Lung microvascular endothelial cell (primary cell): ENCODE measurements around the gene ANAPC4. TPM values are rescaled to one million over a fixed set of nuclear protein-coding genes. Genes with fewer than 3 reads are reported as not detected.

Source experiments
- DNase-seq, 2 donors: peaks; one replicate each; pipeline versions ENCODE4 v3.0.0 to v3.0.0-alpha.2; 2010; ENCODE audit warnings: low read depth in 2 of 2
- total RNA-seq: library from RNA; depleted of rRNA; stranded (reverse); fragments of >200 nt; gene quantifications from 2 replicates; pipeline ENCODE4 v1.2.1, GENCODE V29; 2014

Gene ANAPC4
- total RNA-seq, 1 donor from 2014 or later: 20.8 TPM

DNA sequence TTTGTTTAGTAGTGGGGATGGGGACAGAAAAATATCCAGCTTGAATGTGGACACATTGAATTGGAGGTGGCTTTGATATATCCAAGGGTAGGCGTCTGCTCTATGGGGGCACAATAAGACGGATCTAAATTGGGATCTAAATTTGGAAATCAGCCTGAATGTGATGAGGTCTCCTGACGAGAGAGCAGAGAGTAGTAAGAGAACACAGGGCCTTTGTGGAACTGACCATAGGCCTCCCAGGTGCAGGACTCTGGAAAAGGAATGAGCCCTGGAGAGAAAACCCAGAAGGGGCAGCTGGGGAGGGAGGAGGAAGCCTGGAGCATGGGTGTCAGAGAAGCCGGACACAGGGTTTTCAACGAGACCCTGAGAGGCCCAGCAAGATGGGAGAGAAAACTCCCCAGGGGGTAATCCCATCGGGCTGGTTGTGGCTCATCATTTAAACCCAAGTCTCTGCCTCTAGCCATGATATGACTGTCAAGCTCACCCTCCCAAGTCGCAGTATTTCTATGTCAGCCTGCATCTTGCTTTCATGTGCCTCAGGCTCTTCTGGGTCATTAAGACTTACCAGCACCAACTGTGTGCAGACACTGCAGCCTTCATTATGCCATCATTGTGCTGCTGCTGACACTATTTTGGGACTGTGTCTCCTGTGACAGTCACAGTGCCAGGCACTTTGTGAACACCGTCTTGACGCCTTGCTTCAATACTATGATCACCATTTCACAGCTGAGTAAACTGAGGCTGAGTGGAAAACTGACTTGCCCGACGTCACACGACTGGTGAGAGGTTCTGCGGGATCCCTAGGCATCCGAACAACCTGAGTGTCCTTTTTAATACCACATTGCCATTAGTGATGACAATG is 57.1 kb downstream of the ANAPC4 start:
- no peak for DNase-seq

DNA sequence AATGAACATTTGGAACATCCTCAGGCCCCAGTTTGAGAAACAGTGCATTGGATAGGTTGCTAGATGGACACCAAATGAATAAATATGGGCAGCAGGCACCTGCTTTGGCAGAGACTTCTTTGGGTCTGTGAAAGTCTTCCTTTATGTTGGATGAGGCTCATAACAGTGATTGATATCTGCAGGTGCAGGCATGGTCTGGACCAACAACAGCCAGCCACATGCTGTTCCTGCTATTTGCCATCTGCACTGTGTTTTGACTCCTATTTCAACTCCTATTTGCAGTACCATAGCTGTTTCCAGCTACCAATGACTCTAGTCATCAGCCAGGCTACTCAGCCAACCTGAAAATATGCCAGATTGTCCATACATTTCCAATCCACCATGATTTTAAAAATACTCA is 60.9 kb downstream of the ANAPC4 start:
- DNase-seq: no peak

DNA sequence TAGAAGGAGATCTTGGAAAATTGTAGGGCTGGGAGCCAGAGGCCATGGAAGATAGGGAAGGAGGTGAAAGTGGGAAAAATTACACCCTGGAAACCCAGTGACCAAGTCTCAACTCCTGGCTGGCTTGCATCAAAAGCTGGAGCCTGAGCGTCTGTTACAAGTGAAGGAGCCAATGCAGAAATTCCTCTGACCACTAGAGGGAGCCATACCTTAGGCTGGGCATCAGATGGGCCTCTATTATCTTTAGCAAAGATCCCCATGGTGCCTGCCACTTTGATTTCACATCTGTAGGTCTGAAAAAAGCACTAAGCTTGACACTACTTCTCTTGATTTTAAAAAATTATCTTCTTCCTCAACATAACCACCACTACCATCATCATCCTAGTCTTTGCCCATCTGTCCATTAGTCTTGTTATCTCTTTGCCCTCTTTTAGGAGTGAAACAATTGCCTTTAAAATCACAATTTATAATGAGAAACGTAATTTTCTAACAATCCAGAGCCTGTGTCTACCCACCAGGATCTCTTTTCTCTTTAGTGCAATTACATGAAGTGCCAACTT is 62.9 kb downstream of the ANAPC4 start:
- peak; percentile 76 to 82 for DNase-seq

DNA sequence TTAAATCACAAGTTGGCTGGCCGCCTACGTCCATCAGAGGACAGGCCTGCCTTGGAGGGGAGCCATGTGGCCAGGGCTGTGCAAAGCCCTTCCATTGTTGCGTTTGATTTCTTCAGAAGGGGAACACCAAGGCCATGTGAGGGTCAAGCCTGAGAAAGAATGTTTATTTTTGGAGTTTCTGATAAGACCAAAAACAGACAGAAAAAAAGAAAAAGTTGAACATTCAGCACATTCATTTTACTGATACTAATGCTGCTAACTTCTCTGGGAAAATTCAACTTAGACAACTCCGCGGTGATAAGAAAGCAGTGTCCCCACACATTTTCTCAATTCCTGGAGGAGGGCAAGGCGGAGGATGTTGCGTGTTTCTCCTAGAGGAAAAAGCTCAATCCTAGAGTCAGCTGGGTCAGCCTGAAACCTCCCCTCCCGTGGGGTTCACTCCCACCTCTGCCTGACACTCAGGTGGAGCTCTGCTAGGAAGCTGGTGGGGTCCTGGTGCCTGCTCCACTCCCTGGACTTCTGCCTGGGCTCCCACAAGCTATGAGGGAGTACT is 63.5 kb downstream of the ANAPC4 start:
- DNase-seq: peak; percentile 54 to 75

DNA sequence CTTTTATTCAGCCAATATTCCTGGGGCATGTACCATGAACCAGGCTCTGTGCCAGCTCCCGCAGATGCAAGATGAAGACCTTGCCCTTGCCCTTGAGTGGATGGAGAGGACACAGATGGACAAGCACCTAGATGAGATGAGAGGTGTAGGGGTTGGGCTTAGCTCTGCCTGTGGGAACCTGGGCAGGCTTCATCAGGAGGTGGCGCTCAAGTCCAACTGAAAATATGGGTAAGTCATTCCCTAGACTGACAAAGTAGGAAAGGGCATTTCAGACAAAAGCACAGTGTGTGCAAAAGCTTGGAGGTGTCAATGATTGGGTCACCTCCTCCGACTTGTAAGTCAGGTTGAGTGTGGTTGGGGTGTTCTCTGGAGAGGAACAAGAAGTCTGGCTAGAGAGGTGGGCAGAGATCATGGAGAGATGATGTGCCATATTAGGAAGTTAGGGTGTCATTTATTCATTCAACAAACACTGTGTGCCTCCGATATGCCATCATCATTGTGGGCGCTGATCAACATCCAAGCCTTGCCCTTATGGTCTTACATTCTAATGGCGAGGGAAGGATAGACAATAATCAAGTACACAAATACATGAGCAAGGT is 64.6 kb downstream of the ANAPC4 start:
- DNase-seq: peak; percentile 79 to 86

DNA sequence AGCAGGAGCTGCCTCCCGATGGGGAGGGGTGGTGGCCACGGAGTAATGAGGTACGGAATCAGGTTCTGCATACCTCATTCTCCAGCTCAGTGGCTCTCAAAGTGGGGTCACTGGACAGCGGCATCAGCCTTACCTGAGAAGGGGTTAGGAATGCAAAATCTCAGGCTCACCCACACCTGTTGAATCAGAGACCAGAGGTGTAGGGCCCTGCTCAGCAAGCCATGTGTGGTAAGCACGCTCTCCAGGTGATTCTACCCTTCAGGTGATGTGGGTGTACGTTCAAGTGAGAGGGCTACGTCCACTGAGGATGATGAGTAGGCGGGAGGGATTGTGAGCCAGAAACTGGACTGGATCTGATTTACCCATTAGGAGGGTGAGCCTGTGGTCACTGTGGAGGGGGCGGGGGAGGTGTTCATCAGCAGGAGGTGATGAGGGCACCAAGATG is 65.8 kb downstream of the ANAPC4 start:
- no peak for DNase-seq

DNA sequence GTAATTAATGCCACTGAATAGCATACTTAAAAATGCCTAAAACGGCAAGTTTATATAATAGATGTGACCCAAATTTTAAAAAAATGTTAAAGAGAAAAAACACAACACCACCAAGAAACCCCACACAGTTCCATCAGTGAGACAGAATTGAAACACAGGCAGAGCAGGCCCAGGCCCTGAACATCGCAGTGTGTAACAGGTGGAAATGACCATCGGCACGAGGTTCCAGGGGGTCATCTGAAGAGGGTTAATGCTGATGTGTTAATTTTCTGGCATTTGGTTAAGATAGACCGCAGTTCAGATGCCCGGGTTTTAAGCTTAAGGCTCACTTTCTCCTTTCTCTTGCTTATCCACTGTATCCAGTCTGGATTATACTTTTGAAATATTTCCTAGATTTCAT is 66.8 kb downstream of the ANAPC4 start:
- no peak for DNase-seq

DNA sequence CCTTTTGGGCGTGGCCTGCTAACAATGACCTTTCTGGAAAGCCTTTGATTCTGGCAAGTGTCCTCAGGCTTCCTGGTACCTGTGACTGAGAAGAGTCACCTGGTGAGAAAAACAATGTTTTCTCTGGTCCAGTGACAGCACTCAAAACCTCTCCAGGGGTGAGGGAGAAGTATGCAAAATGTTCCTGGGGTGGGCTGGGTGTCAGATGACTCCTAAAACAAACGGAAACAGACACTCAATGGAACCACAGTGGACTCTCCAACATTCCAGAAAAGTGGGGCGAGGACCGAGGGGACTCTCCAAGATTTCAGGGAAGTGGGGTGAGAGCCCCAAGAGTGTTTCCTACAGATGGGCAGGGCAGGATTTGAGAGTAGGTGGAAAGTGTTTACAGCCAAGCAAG is 69.5 kb downstream of the ANAPC4 start:
- no peak for DNase-seq

DNA sequence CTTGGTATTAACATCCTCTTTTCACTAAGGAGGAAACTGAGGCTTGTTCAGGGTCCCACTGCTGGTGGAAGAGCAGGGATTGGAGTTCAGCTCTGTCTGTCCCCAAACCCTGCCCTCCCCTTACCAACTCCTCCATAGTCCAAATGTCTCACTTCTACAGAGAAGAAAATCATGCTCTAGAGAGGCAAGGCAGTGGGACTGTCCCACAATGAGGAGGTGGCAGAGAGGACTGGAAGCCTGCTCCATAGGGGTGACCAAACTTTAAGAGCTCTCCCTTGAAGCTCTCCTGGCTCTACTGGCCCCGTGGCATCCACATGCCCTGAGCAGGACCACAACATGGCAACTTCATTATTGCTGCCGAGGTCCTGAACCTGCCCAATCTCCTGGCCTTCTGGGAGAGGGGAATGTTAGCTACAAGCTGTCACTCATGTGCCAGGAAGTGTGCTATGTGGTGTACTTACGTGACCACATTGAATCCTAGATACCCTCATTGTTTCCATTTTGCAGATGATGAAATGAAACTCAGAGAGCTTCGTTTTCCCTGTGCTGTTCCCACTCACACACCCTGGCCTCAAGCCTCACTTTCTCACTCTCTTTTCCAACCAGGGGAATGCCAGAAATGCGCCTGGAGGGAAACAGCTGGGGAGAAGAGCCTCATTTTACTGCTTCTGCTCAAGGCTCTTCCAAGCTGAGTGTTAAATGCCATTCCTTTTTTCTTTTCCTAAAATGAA is 71.5 kb downstream of the ANAPC4 start:
- DNase-seq: peak in 1 of 2 donors; percentile 71

DNA sequence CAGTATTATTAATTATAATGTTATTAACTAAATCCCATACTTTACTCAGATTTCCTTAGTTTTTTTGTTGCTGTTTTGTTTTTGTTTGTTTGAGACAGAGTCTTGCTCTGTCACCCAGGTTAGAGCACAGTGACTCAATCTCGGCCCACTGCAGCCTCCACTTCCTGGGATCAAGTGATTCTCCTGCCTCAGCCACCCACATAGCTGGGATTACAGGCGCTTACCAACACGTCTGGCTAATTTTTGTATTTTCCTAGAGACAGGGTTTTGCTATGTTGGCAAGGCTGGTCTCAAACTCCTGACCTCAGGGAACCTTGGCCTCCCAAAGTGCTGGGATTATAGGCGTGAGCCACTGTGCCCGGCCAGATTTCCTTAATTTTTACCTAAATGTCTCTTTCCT is 72.2 kb downstream of the ANAPC4 start:
- no peak for DNase-seq

DNA sequence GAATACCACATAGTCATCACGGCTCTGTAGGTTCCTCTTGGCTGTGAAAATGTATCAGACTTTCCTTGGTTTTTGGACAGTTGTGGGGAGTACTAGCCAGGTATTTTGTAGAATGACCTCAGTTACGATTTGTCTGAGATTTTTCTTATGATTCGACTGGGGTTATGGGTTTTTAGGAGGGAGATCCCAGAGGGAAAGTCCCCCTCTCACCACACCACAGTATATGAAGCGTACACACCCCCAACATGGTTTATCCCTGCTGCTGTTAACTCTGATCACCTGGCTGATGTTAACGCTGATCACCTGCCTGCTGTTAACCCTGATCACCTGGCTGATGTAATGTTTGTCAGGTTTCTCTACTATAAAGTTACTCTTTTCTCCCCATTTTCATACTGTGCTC is 72.6 kb downstream of the ANAPC4 start:
- DNase-seq: no peak

DNA sequence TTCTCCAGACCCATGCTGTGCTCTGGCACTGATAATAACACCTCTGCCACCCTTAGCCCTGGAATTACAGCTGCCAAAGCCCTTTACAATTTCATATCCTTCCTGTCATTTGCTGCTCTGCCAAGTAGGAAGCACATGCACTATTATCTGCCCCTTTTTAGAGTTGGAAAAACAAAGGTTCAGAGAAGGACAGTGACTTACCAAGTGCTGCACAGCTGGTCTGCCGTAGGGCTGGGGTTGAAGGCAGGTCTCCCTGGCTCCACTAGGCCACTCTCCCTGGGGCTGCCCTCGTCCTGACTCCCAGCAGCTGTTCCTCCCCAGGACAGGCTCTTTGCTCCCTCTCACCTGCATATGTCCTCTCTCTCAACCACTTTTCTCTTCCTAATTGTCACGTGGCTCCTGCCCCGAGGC is 73.4 kb downstream of the ANAPC4 start:
- DNase-seq: peak; percentile 14 to 96

DNA sequence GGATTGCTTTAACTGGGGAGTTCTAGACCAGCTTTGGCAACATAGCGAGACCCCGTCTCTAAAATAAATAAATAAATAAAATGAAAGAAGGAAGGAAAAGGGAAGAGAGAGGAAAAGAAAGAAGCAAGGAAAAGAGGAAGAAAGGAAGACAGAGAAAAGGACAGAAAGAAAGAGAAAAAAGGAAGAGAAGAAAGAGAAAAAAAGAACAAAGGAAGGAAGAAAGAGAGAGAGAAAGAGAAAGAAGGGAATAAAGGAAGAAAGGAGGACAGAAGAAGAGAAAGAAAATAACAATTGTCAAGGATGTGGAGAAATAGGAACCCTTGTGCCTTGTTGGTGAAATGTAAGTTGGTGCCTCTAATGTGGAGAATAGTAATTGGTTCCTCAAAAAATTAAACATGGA is 74.6 kb downstream of the ANAPC4 start:
- no peak for DNase-seq

DNA sequence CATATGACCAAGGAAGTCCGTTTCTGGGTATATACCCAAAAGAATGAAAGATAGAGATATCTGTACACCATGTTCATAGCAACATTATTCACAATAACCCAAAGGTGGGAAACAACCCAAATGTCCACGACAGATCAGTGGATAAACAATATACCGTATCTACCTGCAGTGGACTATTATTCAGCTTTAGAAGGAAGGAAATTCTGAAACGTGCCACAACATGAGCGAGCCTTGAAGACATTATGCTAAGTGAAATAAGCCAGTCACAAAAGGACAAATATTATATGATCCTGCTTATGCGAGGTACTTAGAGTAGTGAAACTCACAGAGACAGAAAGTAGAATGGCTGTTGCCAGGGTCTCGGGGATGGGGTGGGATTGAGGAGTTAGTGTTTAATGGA is 75.0 kb downstream of the ANAPC4 start:
- DNase-seq: no peak

DNA sequence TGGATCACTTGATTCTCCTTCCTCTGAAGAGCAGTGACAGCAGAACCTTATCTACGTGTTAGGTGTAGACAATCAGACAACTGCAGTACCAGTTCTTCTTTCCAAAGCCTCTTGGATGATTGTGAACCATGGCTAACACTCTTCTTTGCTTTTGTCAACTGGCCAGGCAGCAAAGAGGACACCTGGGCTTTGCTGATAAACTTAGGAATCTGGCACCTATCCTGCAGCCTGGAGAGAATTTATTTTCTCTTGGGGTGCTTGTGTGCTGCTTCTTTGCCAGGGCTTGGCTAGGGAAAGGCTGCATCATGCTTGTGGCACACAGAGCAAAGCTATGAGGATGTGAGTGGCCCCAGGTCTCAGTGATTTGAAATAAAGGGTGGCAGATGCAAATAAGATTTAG is 77.4 kb downstream of the ANAPC4 start:
- DNase-seq: no peak

DNA sequence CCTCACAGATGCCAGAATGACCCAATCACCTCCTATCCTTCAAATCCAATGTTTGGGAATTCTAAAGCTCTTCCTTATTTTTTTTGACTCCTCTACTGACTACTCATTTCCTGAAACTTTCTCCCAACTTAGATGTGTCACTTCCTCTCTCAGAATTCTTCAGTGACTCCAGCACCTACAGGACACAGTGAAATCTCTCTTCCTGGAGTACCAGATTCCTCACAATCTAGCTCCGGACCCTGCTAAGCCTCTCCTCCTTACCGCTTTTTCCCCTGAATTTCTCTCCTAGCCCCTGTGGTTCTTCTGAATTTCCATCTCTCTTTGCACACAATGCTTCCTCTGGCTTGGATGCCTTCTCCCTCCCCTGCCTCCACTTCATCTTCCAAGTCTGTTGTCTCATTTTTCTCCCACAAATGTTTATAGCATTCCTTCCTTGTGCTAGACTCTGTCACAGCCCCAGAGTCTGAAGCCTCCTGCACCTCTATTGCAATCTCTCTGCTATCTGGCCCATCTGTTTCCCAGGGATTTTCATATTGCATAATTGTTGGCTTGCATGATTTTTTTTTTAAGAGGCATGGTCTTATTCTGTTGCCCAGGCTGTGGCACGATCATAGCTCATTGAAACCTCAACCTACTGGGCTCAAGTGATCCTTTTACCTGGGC is 80.1 kb downstream of the ANAPC4 start:
- DNase-seq: peak; percentile 71 to 88

DNA sequence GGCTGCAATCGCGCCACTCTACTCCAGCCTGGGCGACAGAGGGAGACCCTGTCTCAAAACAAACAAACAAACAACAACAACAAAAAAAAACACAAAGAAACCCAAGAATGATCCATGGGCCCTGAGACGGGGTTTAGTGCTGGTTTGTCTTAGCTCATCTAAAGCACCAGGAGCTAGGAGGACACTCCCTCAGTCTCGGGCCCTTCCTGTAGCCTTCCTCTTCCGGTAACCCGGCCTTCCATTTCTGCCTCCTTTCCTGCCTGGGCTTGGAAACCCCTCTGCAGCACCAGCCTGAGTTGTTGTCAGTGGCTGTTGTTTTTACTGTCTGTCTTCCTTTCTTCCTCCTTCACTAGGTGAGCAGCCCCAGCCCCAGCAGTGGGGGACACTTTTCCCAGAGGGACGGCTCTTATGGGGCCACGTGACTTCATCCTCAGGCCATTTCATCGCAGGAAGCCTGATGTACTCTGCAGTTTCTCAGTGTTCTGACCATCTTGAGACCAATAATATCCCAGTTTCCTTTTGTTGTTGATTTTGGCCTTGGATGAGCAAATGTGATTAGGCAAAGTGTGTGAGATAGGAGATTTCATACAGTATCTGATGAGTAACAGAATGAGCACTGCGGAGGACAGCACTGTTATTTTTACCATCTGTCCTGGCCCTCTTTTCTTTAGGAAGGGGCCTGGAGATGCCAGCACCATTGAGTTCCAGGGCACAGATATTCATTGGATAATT is 90.1 kb downstream of the ANAPC4 start:
- DNase-seq: peak; percentile 82

DNA sequence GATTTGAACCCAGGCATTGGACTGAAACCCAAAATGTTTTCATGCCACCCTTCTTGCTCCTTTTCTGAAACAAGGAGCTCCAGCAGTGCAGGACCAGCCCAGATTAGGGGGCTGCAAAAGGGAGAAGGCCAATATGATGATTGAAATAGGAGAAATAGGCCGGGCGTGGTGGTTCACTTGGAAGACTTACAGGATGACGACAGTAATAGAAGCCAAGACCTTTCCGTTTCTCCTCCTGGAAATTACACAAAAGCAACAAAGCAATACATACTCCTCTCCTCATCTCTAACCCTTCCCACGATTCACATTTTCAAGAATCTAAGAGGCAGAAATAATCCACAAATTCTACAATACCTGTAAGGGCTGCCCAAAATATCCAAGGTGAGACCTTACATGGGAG is 90.8 kb downstream of the ANAPC4 start:
- DNase-seq: peak in 1 of 2 donors; percentile 35
